SK-N-SH (cell line): ENCODE measurements around the gene COX5B.

Experiments used
- CTCF ChIP-seq: fragments of 200-600 bp; sonication (generic); IDR thresholded peaks from 2 replicates; pipeline ENCODE4 v1.6.1; 2017; ENCODE audit warnings: antibody characterized with exemption, mild to moderate bottlenecking, moderate library complexity
- EP300 ChIP-seq, 2 experiments: IDR thresholded peaks; 2 replicates each; pipeline versions ENCODE4 v1.4.0 to v1.6.1; 2012; ENCODE audit warnings: borderline replicate concordance in 1 of 2, low read depth in 1 of 2, low read length in 1 of 2
- JUND ChIP-seq: IDR thresholded peaks from 2 replicates; pipeline ENCODE4 v1.4.0; 2012
- MAX ChIP-seq: IDR thresholded peaks from 2 replicates; pipeline ENCODE4 v1.4.0; 2012; ENCODE audit warnings: low read depth
- MXI1 ChIP-seq: IDR thresholded peaks from 2 replicates; pipeline ENCODE4 v1.6.1; 2012; ENCODE audit warnings: mild to moderate bottlenecking, low read depth, low read length, improper control_type of control experiment
- POLR2AphosphoS5 ChIP-seq: IDR thresholded peaks from 2 replicates; pipeline ENCODE4 v1.6.1; 2012; ENCODE audit warnings: low read depth, low read length
- RAD21 ChIP-seq: IDR thresholded peaks from 2 replicates; pipeline ENCODE4 v1.6.1; 2012; ENCODE audit warnings: mild to moderate bottlenecking, low read length
- RCOR1 ChIP-seq: fragments of 150-350 bp; IDR thresholded peaks from 2 replicates; pipeline ENCODE4 v1.6.1; 2017; ENCODE audit warnings: antibody characterized with exemption, low read length
- REST ChIP-seq: IDR thresholded peaks from 2 replicates; pipeline ENCODE4 v1.6.1; 2012; ENCODE audit warnings: mild to moderate bottlenecking, low read depth, low read length, moderate library complexity

GRCh38 chr2:97688062-97688827 lies 42.4 kb downstream of the COX5B start:
- TF ChIP-seq JUND, result no peak
- no peak for TF ChIP-seq RCOR1
- no peak for TF ChIP-seq EP300 (IDR thresholded peaks at IDR 0.05; ENCODE audit: borderline replicate concordance in 1 of 2, low read depth in 1 of 2, low read length in 1 of 2)
- TF ChIP-seq CTCF, result no peak
- no peak for TF ChIP-seq MXI1
- TF ChIP-seq MAX, result no peak
- no peak for TF ChIP-seq REST
- no peak for TF ChIP-seq POLR2AphosphoS5
- no peak for TF ChIP-seq RAD21
